KOPT-K1 (cell line): ENCODE results near the gene F11R.
"Not testable (repeated sequence)": the region's sequence is repeated elsewhere in the genome, so short reads cannot be mapped to it uniquely, and the experiment has no call there.

Experiments used
- H3K27ac ChIP-seq: fragments of 200-600 bp; sonication (generic); 2 replicates; pipeline ENCODE4 v1.5.1; 2016; ENCODE audit warnings: antibody characterized with exemption, mild to moderate bottlenecking, low read depth, low read length; ENCODE audit not compliant: poor library complexity, severe bottlenecking
- H3K36me3 ChIP-seq: fragments of 200-600 bp; sonication (generic); 2 replicates; pipeline ENCODE4 v1.5.1; 2017; ENCODE audit warnings: antibody characterized with exemption, mild to moderate bottlenecking, low read length, moderate library complexity; ENCODE audit not compliant: insufficient read depth
- H3K9me3 ChIP-seq: fragments of 200-600 bp; sonication (generic); 2 replicates; pipeline ENCODE4 v1.5.1; 2017; ENCODE audit warnings: antibody characterized with exemption, low read length, mild to moderate bottlenecking; ENCODE audit not compliant: insufficient read depth, poor library complexity, severe bottlenecking

F11R gene

DNA sequence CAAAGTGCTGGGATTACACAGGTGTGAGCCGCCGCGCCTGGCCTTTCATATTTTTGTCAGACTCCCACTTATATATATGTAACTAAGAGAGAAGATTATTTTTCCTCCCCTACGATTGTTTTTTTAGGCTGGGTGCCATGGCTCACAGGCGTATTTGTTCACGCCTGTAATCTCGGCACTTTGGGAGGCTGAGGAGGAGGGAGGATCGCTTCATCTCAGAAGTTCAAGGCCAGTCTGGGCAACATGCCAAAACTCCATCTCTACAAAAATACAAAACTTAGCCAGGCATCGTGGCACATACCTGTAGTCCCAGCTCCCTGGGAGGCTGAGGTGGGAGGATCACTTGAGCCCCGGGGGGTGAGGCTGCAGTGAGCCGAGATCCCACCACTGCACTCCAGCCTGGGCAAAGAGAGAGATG is 42.4 kb downstream of the F11R start:
- no peaks in the 10 kb centered on the region for H3K36me3 ChIP-seq

DNA sequence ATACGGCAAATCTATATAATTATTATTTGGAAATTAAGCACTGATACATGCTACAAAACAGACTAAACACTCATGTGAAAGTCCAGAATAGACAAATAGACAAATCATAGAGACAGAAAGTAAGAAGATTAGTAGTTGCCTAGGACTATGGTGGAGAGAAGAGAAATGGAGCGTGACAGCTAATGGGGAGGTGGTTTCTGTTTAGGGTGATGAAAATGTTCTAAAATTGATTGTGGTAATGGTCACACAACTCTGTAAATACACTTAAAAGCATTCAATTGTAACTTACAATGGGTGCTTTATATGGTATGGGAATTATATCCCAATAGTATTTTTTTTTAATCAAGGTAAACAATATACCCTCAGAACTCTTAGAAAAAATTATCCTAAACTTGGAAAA is 45.9 kb downstream of the F11R start:
- no peak overlapping the region for H3K27ac ChIP-seq

More for the DNA sequence above, 42.4 kb downstream of the F11R start:
- Histone ChIP-seq H3K27ac (no peak overlapping the region), H3K9me3 (no peaks in the 10 kb centered on the region)

DNA sequence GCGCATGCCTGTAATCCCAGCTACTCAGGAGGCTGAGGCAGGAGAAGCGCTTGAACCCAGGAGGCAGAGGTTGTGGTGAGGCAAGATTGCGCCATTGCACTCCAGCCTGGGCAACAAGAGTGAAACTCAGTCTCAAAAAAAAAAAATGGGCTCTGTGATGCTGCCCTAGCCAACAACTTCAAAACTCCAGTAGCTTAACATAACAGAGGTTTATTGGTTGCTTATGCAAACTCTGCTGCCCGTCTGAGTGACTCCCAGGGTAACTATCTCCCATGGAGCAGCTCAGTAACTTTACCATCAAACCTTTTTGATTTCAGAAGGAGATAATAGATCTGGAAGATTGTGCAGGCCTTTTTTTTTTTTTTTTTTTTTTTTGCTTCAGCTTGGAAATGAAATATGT is 47.5 kb downstream of the F11R start:
- no peaks in the 10 kb centered on the region for H3K36me3 ChIP-seq
- no peak overlapping the region for H3K27ac ChIP-seq
- H3K9me3 ChIP-seq: no peaks in the 10 kb centered on the region

More for the DNA sequence above, 45.9 kb downstream of the F11R start:
- Histone ChIP-seq H3K9me3 (no peaks in the 10 kb centered on the region), H3K36me3 (no peaks in the 10 kb centered on the region)

DNA sequence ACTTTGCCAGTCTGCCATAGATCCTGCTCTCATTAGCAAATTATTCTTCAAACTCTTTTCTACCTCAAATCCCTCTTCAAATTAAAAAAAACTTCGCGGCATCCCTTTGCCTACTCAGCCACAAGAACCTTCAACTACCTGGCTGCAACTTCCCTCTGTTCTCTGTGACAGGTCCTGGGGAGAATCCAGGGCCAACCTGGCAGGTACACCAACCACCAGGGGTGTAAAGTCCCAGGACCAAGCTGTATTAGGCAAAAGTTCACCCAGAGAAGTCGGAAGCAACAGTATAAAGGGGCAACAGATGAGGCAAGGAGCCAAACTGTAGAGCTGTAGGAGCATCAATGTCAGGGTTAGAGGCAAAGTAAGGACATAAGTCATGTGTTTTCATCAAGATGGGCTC is 48.0 kb downstream of the F11R start:
- H3K27ac ChIP-seq: no peak overlapping the region
- no peaks in the 10 kb centered on the region for H3K36me3 ChIP-seq
- no peaks in the 10 kb centered on the region for H3K9me3 ChIP-seq

DNA sequence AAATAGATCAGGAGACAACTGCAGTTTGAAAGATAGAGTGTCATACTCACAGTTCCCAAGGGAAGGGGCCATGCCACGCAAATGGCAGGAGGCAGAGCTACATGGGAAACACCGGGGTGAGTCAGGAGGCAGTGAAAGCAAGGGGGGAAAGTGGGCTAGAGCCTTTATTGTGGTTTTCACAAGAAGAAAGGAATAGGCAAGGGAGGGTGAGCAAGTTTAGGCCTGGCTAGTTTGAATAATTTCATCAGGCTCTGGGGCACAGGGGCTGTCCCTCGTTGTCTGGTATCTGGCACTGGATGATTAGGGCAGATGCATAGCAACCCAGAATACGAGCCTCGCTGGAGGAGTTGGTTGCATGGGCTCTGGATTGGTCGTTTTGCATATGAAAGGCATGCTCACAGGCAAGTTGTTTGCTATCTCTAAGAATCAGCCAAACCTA is 49.3 kb downstream of the F11R start:
- no peaks in the 10 kb centered on the region for H3K36me3 ChIP-seq
- no peak overlapping the region for H3K27ac ChIP-seq
- H3K9me3 ChIP-seq: no peaks in the 10 kb centered on the region

DNA sequence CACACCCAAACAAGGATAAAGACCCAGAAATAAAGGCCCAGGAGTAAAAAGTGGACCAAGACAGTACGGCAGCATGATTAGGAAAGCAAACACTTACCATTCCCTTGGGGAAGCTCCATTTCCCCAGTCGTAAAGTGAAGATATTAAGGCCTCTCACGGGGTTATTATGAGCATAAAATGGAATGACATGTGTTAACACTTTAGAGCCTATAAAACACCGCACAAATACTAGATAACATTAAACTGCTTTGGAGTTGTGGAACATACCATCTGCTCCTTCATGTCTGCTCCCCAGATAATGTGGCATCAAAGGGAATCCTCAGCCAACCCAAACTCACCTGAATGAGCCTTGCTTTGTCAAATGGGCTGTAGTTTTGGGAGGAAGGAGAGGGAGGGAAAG is 57.4 kb downstream of the F11R start:
- no peak overlapping the region for H3K27ac ChIP-seq
- no peaks in the 10 kb centered on the region for H3K36me3 ChIP-seq
- H3K9me3 ChIP-seq: no peaks in the 10 kb centered on the region

DNA sequence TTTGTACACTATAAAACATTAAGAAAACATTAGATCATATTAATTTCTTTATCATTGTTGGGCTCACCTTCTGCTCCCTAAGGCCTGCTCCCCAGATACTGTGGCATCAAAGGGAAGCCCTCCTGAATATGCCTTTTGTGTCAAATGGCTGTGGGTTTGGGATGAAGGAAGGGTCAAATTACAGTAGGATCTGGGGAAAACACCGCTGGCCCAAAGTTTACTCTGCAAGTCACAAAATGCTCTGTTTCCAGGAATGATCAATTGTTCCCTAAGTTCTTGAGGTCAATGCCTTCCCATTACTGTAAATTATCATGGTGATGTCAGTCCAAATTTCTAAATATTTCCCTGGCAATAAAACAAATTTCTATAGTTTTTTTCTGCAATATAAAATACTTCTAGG is 59.5 kb downstream of the F11R start:
- Histone ChIP-seq H3K27ac (no peak overlapping the region), H3K9me3 (no peaks in the 10 kb centered on the region), H3K36me3 (no peaks in the 10 kb centered on the region)

DNA sequence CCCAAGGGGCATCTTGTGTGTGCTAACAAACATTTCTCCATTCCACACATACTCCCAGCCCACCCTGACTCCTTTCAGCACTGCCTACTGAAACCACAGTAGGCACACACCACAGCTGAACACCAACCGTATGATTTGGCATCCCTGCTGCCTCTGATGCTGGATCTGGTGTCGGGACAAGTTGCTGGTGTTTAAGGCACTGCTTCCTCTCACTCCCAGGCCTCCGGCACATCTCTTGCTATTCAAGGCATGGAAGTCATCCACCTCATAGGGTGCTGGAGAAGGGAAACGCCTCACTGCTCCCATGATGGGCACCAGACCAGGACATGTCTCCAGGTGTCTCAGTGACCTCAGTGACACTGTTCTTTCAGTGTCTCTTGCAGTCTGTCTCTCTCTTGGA is 64.0 kb downstream of the F11R start:
- Histone ChIP-seq H3K9me3 (no peaks in the 10 kb centered on the region), H3K27ac (no peak overlapping the region), H3K36me3 (no peaks in the 10 kb centered on the region)

DNA sequence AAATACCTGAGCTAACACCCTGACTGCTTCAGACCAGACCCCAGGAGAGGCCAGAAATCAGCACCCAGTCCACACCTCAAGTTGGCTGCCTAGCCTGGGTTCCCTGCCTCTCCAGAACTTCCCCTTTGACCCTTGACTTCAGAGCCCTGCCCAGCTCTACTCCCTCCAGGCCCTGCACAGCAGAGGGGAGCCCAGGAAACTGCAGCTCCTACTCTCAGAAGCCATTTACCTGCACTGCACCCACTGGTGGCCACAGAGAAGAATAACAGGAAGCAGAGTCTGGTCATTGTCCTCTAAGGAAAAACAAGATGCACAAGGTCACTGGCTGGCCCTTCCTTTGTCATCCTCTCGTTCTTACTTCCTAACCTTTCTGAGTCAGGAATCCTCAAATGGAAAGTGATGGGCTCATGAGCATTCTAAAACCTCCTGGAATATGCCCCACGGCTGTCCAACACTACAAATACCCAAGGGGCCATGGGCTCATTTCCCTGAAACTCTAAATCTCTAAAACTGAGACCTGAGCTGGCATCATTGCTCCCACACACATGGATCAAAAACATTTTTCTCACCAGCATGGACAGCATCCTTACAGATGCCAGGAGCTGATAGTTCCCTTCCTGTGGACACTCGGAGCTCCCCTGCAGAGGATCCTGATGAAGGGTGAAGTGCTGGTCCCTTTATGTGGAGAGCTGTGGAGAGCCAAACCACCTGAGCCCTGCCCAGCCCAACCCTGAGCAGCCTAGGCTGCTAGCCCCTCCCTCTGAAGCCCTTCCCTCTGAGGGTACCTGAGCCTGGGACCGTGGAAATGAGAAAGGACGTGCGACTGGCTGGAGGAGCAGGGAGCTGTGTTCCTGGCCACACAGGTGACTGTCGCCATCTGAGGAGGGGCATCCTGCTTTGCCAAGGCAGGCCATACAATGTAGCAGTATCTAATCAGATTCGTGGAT is 66.5 kb downstream of the F11R start, which contains the start of gene ITLN2:
ITLN2 (minus strand) TSS at position 652 of the 947 bp plus-strand sequence; CDS start at position 584, 68 bp downstream.
- no peaks in the 10 kb centered on the region for H3K36me3 ChIP-seq
- H3K27ac ChIP-seq: no peak within 1 kb of the TSS
- H3K9me3 ChIP-seq: no peaks in the 10 kb centered on the region

DNA sequence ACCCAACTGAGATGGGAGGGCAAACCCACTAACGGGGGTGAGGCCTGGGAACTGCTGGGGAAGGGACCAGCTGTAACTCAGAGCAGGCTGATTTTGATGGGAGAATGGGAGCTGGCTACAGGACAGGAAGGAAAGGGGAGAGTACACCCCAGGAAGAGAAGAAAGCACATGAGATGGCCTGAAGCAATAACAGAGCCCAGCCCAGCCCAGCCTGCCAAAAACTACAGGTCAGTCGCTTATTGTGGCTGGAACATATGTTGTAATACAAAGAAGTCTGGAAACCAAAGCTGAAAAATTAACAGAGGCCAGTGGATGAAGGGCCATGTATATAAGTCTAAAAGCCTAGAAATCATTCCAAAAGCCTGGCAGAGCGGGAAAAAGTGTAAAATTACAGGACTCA is 67.9 kb downstream of the F11R start:
- H3K27ac ChIP-seq: no peak overlapping the region
- H3K36me3 ChIP-seq: no peaks in the 10 kb centered on the region
- H3K9me3 ChIP-seq: no peaks in the 10 kb centered on the region

DNA sequence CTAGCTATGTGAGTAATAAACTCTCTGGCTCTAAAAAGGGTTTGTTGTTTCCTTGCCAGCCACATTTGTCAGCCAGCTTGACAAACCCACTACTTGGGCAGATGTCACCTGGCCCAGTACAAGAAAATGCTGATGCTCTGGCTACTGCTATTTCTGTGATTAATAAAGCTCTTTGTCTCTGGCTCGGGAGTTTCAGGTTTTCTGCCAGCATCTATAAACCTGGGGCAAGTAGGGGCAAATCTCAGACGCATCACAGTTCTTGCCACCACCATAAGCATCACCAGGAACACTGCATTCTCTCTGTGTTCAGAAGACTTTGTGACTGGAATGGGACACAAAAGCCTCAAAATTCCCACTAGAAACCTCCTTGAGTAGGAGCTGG is 68.8 kb downstream of the F11R start:
- Histone ChIP-seq H3K9me3 (no peaks in the 10 kb centered on the region), H3K36me3 (no peaks in the 10 kb centered on the region), H3K27ac (no peak overlapping the region)

DNA sequence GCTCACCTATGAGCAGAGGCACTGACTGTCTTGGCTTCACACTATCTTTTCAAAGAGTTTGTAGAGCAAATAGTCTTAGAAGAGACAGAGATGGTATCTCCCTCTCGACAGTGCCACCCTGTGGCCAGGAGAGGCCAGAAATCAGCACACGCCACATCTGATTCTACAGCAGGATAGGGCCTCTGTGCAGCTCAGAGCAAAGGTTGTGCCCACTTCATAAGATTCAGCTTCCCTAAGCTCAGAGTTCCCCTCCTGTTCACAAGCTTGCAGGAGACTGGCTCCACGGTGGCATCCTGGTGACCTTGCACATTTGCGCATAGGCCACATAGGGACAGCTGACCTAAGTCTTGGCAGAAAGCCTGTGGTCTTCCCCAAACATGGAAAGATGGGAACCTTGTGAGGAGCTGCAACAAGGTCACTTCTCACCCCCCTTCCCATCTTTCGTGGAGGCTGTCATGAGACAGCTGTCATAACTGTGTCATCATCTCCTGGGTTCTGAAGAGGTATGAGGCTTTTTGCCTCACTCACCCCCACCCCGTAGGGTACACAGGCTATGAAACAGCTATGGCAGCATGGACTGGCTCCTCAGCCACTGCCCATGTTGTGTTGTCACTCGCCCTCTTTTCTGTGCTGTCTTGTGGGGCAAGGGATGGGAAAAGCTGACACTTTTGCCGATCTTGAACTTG is 69.4 kb downstream of the F11R start:
- no peak overlapping the region for H3K27ac ChIP-seq
- H3K36me3 ChIP-seq: no peaks in the 10 kb centered on the region
- no peaks in the 10 kb centered on the region for H3K9me3 ChIP-seq

DNA sequence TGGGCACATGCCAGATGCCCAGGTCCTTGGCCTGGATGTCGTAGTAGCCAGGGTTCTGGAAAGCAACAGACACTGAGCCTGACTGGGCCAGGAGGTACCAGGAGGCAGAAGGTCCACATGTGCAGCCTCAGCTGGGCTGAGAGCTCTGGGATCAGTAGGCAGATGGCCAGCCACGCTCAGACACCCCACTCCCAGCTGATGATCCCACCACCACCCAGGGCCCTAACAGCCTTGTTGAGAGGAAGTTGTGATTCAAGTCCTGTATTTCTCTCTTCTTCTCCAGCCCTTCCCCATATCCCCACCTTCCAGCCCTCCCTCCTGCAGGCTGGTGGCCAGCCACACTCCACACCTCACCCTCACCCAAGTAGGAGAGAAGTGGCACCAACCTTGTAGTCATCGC is 70.3 kb downstream of the F11R start:
- Histone ChIP-seq H3K9me3 (no peaks in the 10 kb centered on the region), H3K36me3 (no peaks in the 10 kb centered on the region)

DNA sequence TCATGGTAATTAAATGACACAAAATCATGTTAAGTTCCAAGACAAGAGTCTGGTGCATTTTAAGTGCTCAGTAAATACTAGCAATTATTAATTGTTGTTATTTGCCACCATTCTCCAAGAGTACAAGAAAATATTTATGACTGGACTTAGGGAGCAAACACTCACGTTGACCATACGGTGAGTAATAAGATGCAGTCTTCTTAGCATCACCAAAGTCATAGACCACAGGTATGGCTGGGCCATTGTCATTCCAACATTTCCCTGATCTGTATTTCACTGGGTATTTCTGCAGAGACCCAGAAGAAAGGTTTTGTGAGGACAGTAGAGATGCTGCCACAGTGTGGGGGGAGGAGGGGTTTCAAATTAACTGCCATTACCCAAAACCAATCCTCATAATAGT is 71.1 kb downstream of the F11R start:
- Histone ChIP-seq H3K27ac (no peak overlapping the region), H3K36me3 (no peaks in the 10 kb centered on the region), H3K9me3 (no peaks in the 10 kb centered on the region)

More for the DNA sequence above, 70.3 kb downstream of the F11R start:
- H3K27ac ChIP-seq: no peak overlapping the region

DNA sequence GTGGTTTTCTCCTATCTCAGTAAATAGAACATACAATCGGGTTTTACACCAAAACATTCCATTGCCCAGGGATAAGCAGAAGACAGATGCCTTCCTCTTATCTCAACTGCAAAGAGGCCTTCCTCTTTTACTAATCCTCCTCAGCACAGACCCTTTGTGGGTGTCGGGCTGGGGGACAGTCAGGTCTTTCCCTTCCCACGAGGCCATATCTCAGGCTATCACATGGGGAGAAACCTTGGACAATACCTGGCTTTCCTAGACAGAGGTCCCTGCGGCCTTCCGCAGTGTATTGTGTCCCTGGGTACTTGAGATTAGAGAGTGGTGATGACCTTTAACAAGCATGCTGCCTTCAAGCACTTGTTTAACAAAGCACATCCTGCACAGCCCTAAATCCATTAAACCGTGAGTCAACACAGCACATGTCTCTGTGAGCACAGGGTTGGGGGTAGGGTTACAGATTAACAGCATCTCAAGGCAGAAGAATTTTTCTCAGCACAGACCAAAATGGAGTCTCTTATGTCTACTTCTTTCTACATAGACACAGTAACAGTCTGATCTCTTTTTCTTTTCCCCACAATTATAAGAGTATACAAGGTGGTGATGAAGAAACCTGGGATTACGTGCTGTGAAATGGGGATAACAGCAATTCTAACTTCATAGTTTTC is 71.6 kb downstream of the F11R start:
- H3K36me3 ChIP-seq, H3K9me3 ChIP-seq, H3K27ac ChIP-seq: not testable (repeated sequence)
